Eye (tissue), 1 donor: Measurements from ENCODE around the gene MFSD11.
"Not testable (repeated sequence)": the region's sequence is repeated elsewhere in the genome, so short reads cannot be mapped to it uniquely, and the experiment has no call there.

Experiments used
- DNase-seq: peaks from one replicate; pipeline ENCODE4 v3.0.0-alpha.2; 2015

MFSD11 gene

GRCh38 chr17:76806151-76806550 is 68.2 kb downstream of the MFSD11 start:
- not testable (repeated sequence) for DNase-seq

DNA sequence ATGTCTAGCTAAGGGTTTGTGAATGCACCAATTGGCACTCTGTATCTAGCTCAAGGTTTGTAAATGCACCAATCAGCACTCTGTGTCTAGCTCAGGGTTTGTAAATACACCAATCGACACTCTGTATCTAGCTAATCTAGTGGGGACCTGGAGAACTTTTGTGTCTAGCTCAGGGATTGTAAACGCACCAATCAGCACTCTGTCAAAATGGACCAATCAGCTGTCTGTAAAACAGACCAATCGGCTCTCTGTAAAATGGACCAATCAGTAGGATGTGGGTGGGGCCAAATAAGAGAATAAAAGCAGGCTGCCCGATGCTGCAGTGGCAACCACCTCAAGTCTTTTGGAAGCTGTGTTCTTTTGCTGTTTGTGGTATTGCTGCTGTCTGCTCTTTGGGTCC is 68.8 kb downstream of the MFSD11 start:
- DNase-seq = not testable (repeated sequence)

DNA sequence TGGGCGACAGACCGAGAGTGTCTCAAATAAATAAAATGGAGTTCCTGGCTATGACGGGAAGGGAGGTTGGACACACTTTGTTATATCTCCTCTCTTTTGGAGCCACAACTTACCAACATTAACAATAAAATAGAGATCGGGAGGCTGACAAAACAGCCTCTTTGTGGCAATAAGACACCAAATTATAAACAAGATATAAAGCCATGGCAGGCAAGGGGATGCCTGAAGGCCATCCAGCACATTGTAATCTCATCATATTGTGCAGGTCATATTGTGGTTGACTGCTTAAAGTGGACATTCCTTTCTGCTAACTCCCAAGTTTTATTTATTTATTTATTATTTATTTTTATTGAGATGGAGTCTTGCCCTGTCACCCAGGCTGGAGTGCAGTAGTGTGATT is 70.4 kb downstream of the MFSD11 start:
- no peak for DNase-seq

- peak; percentile 28 for DNase-seq
These were observed 73.0 kb downstream of the MFSD11 start for GRCh38 chr17:76810956-76811355.

DNA sequence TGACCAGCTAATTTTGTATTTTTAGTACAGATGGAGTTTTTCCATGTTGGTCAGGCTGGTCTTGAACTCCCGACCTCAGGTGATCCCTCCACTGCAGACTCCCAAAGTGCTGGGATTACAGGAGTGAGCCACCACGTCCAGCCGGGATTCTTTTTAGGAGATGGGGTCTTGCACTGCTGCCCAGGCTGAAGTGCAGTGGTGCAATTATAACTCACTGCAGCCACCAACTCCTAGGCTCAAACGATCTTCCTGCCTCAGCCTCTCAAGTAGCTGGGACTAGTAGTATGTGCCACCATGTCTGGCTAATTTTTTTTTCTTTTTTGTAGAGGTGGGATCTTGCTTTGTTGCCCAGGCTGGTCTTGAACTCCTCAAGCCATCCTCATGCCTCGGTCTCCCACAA is 73.9 kb downstream of the MFSD11 start:
- no peak for DNase-seq

DNA sequence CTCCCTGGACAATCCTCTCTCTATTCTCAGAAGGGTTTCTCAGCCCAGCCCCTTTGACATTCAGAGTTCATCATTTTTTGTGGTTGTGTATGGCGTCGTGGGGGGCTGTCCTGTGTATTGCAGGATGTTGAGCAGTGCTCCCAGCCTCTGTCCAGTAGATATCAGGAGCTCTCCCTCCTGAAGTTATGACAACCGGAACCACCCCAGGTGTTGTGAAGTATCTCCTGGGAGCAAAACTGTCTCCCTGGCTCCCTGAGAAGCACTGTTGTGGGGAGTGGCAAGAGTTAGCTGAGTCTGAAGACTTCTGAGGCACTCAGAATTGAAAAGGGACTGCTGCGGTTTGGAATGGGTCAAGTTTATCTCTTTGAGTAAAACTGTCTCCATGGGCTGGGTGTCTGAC is 74.3 kb downstream of the MFSD11 start:
- DNase-seq = no peak

GRCh38 chr17:76812968-76813367 is 75.0 kb downstream of the MFSD11 start:
- no peak for DNase-seq

DNA sequence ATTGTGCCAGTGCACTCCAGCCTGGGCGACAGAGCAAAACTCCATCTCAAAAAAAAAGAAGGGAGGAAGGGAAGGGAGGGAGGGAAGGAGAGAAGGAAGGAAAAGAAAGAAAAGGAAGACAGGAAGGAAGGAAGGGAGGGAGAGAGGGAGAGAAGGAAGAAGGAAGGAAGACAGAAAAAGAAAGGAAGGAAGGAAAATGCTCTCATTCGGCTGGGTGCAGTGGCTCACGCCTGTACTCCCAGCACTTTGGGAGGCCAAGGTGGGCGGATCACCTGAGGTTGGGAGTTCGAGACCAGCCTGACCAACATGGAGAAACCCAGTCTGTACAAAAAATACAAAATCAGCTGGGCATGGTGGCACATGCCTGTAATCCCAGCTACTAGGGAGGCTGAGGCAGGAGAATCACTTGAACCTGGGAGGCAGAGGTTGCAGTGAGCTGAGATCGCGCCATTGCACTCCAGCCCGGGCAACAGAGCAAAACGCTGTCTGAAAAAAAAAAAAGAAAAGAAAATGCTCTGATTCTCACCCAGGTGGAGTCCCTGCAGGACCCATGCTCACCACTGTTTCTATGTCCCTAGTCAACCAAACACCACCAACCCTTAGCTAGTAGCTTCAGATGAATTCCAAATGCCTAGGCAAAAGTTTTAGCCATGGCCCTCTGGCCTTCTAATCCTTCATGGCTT is 78.1 kb downstream of the MFSD11 start:
- DNase-seq = not testable (repeated sequence)

GRCh38 chr17:76816590-76817135 is 78.7 kb downstream of the MFSD11 start:
- peak; percentile 69 for DNase-seq

- no peak for DNase-seq
These were observed 82.1 kb downstream of the MFSD11 start for GRCh38 chr17:76820039-76820438.

DNA sequence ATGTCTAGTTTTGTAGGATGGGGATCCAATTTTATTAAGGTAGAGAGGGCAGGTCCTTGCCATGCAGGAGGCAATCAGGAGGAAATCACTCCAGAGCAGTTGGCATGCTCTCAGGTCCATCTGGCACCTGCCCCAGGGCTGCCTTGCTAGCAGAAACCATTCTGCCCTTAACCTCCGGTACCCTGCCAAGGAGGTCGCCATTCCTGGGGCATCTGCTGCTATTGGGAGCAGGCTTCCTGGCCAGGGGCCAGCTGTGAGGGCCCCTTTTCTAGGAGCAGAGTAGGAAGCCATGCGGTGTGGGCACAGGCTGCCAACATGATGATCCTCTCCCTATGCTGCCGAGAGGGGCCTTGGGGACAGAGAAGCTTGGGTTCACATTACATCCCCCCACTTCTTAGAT is 82.6 kb downstream of the MFSD11 start:
- DNase-seq = no peak

GRCh38 chr17:76822184-76822778 is 84.4 kb downstream of the MFSD11 start:
- no peak for DNase-seq

DNA sequence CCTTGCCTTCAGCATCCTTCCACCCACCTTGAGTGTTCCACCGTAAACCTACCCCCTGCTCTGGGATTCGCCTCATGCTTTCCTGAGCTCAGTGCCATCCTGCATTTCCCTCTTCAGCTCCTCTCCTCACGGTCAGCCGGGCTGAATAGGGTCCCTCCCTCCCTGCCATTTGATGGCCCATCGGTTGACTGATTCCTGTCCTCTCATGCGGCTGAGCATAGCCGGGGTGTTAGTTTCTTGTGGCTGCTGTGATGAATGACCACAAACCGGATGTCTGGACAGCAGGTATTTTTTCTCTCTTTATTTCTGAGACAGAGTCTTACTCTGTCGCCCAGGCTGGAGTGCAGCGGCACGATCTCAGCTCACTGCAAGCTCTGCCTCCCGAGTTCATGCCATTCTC is 86.2 kb downstream of the MFSD11 start:
- peak; percentile 54 for DNase-seq

- DNase-seq = no peak
These were observed 88.6 kb downstream of the MFSD11 start for GRCh38 chr17:76826330-76827068.

GRCh38 chr17:76827736-76828135 is 89.8 kb downstream of the MFSD11 start:
- DNase-seq = no peak
